Subcutaneous abdominal adipose tissue (tissue), 5 donors: Measurements from ENCODE around the gene ATP5MC3.
A peak's percentile ranks its signal among the peaks of the same experiment; 100 is the strongest.

Experiments used
- H3K27ac ChIP-seq: one replicate; pipeline ENCODE4 v1.7.0; 2013; ENCODE audit warnings: low read depth, mild to moderate bottlenecking, inconsistent platforms, low read length, moderate library complexity
- H3K27me3 ChIP-seq, 5 donors: one replicate each; pipeline ENCODE4 v1.7.0; 2013; ENCODE audit warnings: low read length in 5 of 5, inconsistent platforms in 1 of 5; ENCODE audit not compliant: control insufficient read depth in 5 of 5, insufficient read depth in 4 of 5
- H3K36me3 ChIP-seq, 5 donors: one replicate each; pipeline ENCODE4 v1.7.0; 2013; ENCODE audit warnings: low read length in 5 of 5; ENCODE audit not compliant: control insufficient read depth in 5 of 5, insufficient read depth in 5 of 5
- H3K4me1 ChIP-seq, 5 donors: one replicate each; pipeline ENCODE4 v1.7.0; 2013; ENCODE audit warnings: low read length in 5 of 5, mild to moderate bottlenecking in 3 of 5, moderate library complexity in 1 of 5; ENCODE audit not compliant: control insufficient read depth in 5 of 5, insufficient read depth in 5 of 5
- H3K4me3 ChIP-seq, 5 donors: one replicate each; pipeline ENCODE4 v1.7.0; 2013; ENCODE audit warnings: low read length in 5 of 5, low read depth in 1 of 5
- H3K9ac ChIP-seq, 5 donors: one replicate each; pipeline ENCODE4 v1.7.0; 2013; ENCODE audit warnings: low read length in 5 of 5, mild to moderate bottlenecking in 4 of 5, moderate library complexity in 3 of 5
- H3K9me3 ChIP-seq, 5 donors: one replicate each; pipeline ENCODE4 v1.7.0; 2013; ENCODE audit warnings: low read length in 5 of 5; ENCODE audit not compliant: control insufficient read depth in 5 of 5
- donor health status: healthy.
- donor health status: healthy.
- donor health status: healthy.
- donor health status: healthy.
- donor health status: healthy.

Gene ATP5MC3

DNA sequence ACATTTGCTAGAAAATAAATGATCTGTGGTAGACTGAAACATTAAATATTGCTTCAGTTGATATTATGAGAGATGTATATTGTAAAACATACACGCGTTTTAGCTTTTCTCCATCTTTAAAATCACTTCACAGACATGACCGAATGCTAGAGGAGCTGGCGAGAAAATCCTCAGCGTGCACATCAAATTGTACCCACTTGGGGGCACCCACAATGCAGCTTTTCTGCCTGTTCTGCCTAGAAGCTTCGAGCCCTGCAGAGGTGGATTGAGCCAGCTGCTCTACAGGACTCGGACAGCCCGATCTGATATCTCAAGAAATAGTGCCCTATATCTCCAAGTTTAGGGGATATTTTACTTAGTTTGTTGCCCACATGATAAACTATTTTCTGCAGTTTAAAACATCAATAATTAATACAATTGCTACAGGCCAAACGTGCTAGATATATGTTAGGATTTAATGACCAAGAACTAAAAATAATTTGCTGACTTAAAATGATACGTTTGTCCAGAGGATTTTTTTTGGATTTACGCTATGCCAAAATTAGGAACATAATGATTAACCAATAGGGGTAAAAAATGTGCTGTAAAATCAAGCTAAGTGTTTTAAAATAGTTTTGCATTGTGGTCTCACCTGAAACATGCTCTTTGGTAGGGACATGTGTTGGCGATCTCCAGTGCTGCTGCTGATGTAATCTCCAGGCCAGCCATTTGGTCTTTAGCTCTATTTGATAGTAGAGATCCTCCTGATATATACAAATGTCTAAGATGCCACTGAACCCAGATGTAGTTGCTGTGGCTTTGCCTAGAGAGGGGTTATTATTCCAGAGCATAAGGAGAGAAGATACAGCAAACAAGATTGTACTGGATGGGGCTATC, 22.3 kb upstream of the ATP5MC3 start:
- H3K27ac ChIP-seq: no peak overlapping the region
- H3K36me3 ChIP-seq: no peaks in the 10 kb centered on the region
- H3K4me3 ChIP-seq: peak overlapping the region in 1 of 5 donors; percentile 22
- no peaks in the 10 kb centered on the region for H3K27me3 ChIP-seq
- H3K9ac ChIP-seq: no peak overlapping the region
- H3K4me1 ChIP-seq: peaks cover 0 to 23% (median 6%) of the 10 kb centered on the region in 5 donors
- H3K9me3 ChIP-seq: no peaks in the 10 kb centered on the region

DNA sequence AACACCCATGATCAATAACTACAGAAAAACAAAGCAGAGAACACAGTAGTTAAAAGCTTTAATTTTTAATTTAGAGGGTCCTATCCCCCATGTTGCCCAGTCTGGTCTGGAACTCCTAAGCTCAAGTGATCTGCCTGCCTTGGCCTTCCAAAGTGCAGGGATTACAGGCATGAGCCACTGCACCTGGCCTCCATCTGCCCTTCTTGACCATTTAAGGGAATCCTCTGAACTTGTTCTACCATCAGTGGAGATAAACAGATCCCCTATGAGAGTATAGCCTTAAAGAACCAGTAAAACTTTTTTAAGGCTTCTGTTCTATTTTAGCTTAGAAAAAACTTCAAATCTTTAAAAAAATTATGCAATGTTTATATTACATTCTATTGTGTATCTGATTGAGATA, 13.5 kb upstream of the ATP5MC3 start:
- Histone ChIP-seq H3K9ac (no peak overlapping the region), H3K9me3 (peaks cover 0 to 3% (median 0%) of the 10 kb centered on the region in 5 donors)

DNA sequence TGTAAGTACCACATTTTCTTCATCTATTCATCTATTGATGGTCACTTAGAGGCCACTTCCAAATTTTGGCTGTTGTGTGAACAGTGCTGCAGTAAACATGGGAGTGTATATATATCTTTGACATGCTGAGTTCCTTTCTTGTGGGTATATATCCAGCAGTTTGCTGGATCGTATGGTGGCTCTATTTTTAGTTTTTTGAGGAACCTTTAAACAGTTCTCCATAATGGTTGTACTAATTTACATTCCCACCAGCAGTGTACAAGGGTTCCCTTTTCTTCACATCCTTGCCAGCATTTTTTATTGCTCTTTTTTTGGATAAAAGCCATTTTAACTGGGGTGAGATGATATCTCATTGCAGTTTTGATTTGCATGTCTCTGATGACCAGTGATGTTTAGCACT, 7.3 kb upstream of the ATP5MC3 start:
- Histone ChIP-seq H3K4me1 (peaks cover 0 to 12% (median 4%) of the 10 kb centered on the region in 5 donors), H3K9ac (no peak overlapping the region), H3K4me3 (no peak overlapping the region), H3K27me3 (no peaks in the 10 kb centered on the region), H3K36me3 (no peaks in the 10 kb centered on the region), H3K9me3 (peaks cover 0 to 3% (median 0%) of the 10 kb centered on the region in 5 donors), H3K27ac (no peak overlapping the region)

More for the DNA sequence above, 13.5 kb upstream of the ATP5MC3 start:
- H3K4me1 ChIP-seq: peaks cover 0 to 15% (median 0%) of the 10 kb centered on the region in 5 donors
- H3K27me3 ChIP-seq: no peaks in the 10 kb centered on the region
- no peaks in the 10 kb centered on the region for H3K36me3 ChIP-seq
- no peak overlapping the region for H3K27ac ChIP-seq
- H3K4me3 ChIP-seq: no peak overlapping the region

DNA sequence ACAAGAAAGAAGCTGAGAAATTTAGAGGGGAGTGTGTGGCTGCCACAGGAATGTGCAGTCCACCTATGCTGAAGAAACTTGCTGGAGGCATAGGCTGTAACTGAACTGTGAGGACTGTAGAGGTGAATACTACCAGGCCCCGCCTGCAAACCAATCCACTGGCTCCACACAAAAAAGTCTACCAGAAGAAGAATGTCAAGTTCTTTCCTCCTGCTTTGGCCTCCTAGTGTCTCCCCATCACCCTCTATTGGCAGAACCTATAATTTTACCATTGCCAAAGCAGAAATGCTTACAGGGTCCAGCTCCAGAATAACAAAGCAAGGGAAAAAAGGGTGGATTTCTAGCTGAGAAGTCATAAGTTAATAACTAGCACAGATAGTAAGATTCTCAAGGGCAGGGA, 5.9 kb upstream of the ATP5MC3 start:
- Histone ChIP-seq H3K27ac (no peak overlapping the region), H3K4me3 (no peak overlapping the region), H3K27me3 (no peaks in the 10 kb centered on the region), H3K9me3 (peaks cover 0 to 1% (median 0%) of the 10 kb centered on the region in 5 donors), H3K36me3 (no peaks in the 10 kb centered on the region), H3K4me1 (peaks cover 0 to 12% (median 4%) of the 10 kb centered on the region in 5 donors), H3K9ac (peak overlapping the region in 1 of 5 donors; percentile 46)

GRCh38 chr2:175183674-175184073, 2.2 kb upstream of the ATP5MC3 start:
- no peaks in the 10 kb centered on the region for H3K9me3 ChIP-seq
- no peaks in the 10 kb centered on the region for H3K27me3 ChIP-seq
- H3K27ac ChIP-seq: no peak overlapping the region
- peaks cover 4 to 13% (median 10%) of the 10 kb centered on the region in 5 donors for H3K36me3 ChIP-seq
- H3K9ac ChIP-seq: no peak overlapping the region
- no peak overlapping the region for H3K4me3 ChIP-seq
- H3K4me1 ChIP-seq: peaks cover 0 to 34% (median 31%) of the 10 kb centered on the region in 5 donors

GRCh38 chr2:175181877-175182308, 383 bp upstream of the ATP5MC3 start:
- Histone ChIP-seq H3K9me3 (no peaks in the 10 kb centered on the region), H3K27me3 (no peaks in the 10 kb centered on the region), H3K36me3 (peaks cover 20 to 31% (median 26%) of the 10 kb centered on the region in 5 donors), H3K4me1 (peaks cover 0 to 40% (median 32%) of the 10 kb centered on the region in 5 donors), H3K27ac (peak overlapping the region; percentile 97), H3K4me3 (peak overlapping the region; percentile 74 to 96 (median 89)), H3K9ac (peak overlapping the region in 3 of 5 donors; percentile 99 to 100 (median 99))

DNA sequence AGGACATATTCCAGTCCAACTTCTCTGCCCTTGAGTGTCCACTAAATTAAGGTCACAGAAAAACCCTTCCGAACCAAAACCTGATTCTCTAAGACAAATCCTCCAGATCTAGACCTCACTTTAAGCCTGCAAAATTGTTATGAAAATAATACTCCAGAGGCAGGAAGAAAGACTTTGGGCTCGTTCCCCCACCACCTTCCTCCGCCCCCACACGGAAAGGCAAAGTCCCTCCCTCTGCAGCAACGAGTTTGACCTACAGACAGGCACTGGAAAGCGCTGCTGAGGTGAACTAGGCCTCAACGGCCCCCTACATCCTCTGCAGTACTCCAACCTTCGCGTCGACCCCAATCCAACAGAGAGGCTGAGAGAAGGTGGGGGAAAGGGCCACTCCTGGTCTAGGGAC, 808 bp downstream of the ATP5MC3 start:
- no peaks in the 10 kb centered on the region for H3K27me3 ChIP-seq

DNA sequence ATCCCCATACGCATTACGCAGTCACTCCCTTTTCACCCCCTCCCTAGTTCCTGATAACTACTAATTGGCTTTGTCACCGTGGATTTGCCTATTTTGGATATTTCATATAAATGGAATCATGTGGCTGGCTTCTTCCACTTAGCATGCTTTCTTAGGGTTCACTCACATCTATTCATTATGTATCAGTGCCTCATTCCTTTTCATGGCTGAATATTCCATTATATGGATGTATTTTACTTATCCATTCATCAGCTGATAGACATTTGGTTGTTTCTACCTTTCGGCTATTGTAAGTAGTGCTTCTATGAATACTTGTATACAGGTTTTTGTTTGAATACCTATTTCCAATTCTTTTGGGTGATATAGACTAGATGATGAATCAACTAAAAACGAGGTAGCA, 4.9 kb downstream of the ATP5MC3 start:
- H3K27ac ChIP-seq: peak overlapping the region; percentile 28
- H3K9me3 ChIP-seq: no peaks in the 10 kb centered on the region
- no peaks in the 10 kb centered on the region for H3K27me3 ChIP-seq
- peak overlapping the region in 1 of 5 donors; percentile 32 for H3K9ac ChIP-seq
- peaks cover 28 to 41% (median 39%) of the 10 kb centered on the region in 5 donors for H3K36me3 ChIP-seq
- no peak overlapping the region for H3K4me3 ChIP-seq
- H3K4me1 ChIP-seq: peaks cover 0 to 36% (median 26%) of the 10 kb centered on the region in 5 donors

More for the DNA sequence above, 808 bp downstream of the ATP5MC3 start:
- Histone ChIP-seq H3K4me3 (peak overlapping the region; percentile 85 to 99 (median 95)), H3K9ac (peak overlapping the region; percentile 98 to 100 (median 99)), H3K36me3 (peaks cover 27 to 39% (median 27%) of the 10 kb centered on the region in 5 donors), H3K27ac (peak overlapping the region; percentile 97), H3K4me1 (peaks cover 0 to 42% (median 32%) of the 10 kb centered on the region in 5 donors), H3K9me3 (no peaks in the 10 kb centered on the region)

GRCh38 chr2:175175896-175176295, 5.6 kb downstream of the ATP5MC3 start:
- Histone ChIP-seq H3K9ac (no peak overlapping the region), H3K27ac (peak overlapping the region; percentile 28)

GRCh38 chr2:175175320-175175719, 6.2 kb downstream of the ATP5MC3 start:
- no peaks in the 10 kb centered on the region for H3K9me3 ChIP-seq
- peaks cover 28 to 41% (median 39%) of the 10 kb centered on the region in 5 donors for H3K36me3 ChIP-seq
- H3K4me1 ChIP-seq: peaks cover 0 to 28% (median 14%) of the 10 kb centered on the region in 5 donors
- no peak overlapping the region for H3K27ac ChIP-seq
- no peaks in the 10 kb centered on the region for H3K27me3 ChIP-seq
- H3K4me3 ChIP-seq: no peak overlapping the region
- no peak overlapping the region for H3K9ac ChIP-seq

More at GRCh38 chr2:175175896-175176295, 5.6 kb downstream of the ATP5MC3 start:
- Histone ChIP-seq H3K27me3 (no peaks in the 10 kb centered on the region), H3K4me3 (no peak overlapping the region), H3K9me3 (no peaks in the 10 kb centered on the region), H3K4me1 (peaks cover 0 to 33% (median 20%) of the 10 kb centered on the region in 5 donors), H3K36me3 (peaks cover 28 to 41% (median 39%) of the 10 kb centered on the region in 5 donors)
